Myocyte (in vitro differentiated cells): ENCODE data around the gene FAM3A. TPM values are rescaled to one million over a fixed set of nuclear protein-coding genes. Genes with fewer than 3 reads are reported as not detected.

Source experiments
- DNase-seq: peaks from one replicate; pipeline ENCODE4 v3.0.0-alpha.2; 2012; ENCODE audit warnings: low read depth
- total RNA-seq: library from RNA; depleted of rRNA; stranded (reverse); fragments of >200 nt; gene quantifications from 2 replicates; pipeline ENCODE4 v1.2.3, GENCODE V29; 2014

FAM3A gene
- total RNA-seq, 1 donor from 2014 or later = 57.1 TPM

- DNase-seq = peak; percentile 58
Measured at GRCh38 chrX:154481911-154482601, 34.0 kb downstream of the FAM3A start.

DNA sequence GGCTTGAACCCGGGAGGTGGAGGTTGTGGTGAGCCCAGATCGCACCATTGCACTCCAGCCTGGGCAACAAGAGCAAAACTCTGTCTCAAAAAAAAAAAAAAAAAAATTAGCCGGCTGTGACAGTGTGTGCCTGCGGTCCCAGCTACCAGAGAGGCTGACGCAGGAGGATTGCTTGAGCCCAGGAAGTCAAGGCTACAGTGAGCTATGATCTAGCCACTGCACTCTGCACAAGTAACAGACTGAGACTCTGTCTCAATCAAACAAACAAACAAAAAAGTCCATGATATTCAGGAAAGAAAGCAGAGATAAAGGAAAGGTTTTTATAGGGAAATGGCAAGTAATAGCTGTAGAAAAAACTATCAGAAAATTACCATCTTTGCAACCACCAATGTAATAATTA is 34.8 kb downstream of the FAM3A start:
- DNase-seq = no peak

DNA sequence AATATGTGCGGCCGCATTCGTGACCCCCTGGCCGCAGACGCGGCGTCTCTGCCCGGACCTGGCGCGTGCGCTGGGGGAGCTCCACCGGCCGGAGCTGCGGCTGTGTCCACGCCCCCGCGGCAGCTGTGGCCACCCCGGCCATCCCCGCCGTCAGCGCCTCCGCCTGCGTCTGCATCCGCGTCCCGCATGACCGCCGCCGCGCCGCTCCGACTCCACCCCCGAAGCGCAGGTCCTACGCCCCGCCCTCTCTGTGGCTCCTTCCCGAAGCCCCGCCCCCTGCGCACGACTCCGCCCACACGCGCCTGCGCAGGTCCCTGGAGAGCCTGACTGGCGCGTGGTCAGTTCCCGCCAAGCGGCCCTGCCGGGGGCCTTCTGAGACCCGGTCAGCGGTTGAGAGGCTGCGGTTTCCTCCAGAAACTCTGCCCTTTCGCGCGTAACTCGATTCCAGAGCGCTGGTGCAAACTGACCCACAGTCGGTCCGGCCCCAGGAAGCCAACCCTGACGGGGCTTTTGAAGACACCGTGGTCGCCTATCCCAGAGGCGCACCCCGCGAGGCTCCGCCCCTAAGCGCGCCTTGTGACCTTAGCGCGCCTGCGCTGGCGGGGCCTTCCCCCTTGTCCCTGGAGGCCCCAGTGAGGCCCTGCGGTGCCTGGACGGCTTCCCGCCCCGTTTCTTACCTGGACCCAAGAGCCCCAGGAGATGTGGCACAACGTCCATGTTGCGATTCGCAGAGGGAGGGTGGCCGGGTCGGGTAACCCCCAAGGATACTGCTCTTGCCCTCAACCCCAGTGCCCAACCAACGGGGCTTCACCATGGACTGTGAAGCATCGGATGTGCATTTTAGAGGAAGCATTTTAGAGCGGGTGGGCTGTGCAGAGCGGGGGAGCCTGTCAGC is 37.1 kb downstream of the FAM3A start, which contains the start of gene LAGE3:
LAGE3 (minus strand) TSS at position 554 of the 895 bp plus-strand sequence; CDS start at position 188, 366 bp downstream.
- DNase-seq = peak; percentile 89

DNA sequence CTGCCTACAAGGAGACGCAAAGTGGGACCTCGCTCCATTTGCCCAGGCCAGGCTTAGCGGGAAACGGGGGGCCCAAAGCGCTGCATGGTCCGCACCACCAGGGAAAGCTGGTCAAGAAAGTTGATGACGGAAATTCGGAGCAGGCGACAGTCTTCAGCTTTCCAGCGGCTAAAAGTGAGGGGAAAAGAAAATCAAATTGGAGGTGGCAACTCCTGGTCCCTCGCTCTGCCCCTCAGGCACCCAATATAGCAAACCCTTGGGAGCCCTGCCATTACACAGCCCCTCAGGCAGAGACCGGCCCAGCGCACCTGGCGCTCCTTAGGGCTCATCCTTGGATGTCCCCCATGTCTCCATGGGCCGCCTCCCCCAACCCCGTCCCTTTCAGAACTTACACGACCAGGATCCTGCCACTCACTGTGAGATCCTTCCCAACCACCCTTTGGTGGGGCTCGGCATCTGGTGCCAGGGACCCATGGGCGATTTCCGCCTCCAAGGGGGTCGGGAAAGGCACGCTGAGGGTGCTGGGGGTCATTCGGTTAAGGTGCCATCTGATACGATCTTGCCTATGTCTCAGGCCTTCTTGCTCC is 38.0 kb downstream of the FAM3A start:
- DNase-seq = no peak

DNA sequence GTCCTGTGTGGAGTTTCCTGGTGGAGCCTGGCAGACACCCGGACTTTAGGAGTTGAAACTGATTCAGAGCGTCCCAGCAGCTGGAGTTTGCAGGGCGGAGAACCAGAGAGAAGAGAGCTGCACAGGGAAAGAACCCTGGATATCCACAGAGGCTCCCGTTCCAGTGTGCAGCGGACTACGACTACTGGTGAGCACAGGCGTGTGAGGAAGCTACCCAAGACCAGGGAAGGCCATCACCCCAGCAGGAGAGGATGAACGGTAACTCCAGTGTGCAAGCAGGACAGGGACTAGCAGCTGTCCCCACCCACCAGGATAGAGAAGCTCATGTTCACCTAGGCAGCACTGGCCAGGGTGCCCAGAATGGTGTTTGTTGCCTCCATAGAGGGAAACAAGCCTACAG is 39.2 kb downstream of the FAM3A start:
- DNase-seq = no peak

DNA sequence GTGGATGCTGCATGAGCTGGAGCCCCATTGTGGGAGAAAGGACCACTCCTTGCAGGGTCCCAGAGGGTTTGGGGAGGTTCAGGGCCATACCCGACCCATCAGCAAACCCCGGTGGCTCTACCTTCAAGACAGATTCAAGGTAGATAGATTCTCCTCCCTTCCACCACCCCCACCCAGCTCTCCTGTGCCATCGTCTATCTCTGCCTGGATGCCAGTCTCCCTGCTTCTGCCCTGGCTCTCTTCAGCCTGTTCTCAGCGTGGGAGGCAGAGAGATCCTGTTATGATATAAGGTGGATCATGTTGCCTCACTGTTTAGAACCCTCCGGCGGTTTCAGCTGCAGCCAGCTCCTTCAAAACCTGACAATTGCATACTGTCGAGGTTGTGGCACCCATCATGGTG is 42.3 kb downstream of the FAM3A start:
- no peak for DNase-seq

DNA sequence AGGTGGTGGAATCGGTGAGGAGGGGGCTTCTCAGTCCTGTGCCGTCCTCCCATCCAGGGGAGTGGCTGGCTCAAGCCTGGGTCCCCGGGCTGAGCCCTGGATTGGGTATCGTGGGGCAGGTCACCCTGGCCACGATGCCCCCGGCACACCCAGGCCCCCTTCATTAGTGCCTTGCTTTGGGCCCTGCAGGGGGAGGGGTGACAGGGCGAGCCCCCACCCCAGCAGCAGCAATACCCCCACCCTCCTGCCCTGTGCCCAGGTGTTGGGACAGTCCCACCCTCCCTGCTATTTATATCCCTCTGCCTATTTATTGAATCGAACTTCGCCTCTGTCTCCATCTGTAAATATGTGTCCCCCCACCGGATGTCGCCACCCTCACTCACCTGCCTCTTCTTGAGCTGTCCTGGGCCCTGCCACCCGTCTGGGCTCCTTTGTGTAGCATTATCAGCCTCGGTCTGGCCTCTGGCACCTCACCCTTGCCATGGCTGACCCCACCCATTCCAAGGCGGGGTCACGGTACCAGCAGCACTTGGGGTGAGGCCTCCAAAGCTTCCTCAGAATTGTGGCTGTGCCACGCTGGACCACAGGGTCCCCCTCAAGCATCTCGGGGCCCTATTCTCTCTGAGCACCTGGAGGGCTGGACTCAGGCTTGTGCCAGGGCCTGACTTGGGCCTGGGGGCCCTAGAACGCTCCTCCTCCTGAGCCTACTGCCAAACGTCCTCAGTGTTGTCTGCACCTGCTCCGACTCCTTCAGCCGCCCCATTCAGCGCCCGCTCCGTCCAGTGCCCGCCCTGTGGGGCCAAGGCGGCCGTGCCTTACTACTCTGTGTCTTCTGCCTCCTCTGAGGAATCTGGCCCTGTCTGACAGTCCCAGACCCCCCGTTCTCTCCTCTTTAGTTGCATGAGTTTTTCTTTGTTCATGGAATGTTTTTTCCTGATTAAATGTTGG is 43.1 kb downstream of the FAM3A start:
- DNase-seq = no peak

GRCh38 chrX:154471839-154472684 is 44.0 kb downstream of the FAM3A start:
- DNase-seq = no peak

- no peak for DNase-seq
Measured at GRCh38 chrX:154470914-154471568, 45.0 kb downstream of the FAM3A start.

DNA sequence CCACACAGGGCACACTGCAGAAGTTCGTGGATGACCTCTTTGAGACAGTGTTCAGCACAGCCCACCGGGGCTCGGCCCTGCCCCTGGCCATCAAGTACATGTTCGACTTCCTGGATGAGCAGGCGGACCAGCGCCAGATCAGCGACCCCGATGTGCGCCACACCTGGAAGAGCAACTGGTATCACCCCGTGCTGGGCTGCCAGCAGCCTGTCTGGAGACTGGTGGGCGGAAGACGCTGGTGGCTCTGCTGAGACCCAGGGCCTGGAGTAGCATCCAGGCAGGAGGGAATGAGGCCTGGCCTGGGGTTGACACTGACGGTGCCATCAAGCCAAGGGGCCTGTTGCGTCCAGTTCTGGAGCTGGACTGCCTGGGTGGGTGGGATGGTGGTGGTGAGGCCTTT is 45.6 kb downstream of the FAM3A start:
- no peak for DNase-seq

- DNase-seq = no peak
Measured at GRCh38 chrX:154469880-154470279, 46.2 kb downstream of the FAM3A start.

DNA sequence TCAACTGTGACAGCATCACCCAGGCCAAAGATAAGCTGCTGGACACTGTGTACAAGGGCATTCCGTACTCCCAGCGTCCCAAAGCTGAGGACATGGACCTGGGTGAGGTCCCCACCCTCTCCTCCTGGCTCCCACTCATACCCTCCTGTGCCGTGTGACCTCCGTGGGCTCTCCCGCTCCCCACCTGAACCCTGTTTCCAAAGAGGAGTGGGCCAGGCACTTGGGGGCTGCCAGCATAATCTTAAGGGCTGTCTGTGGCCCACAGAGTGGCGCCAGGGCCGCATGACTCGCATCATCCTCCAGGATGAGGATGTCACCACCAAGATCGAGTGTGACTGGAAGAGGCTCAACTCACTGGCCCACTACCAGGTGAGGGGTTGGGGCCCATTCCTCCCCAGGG is 46.9 kb downstream of the FAM3A start:
- DNase-seq = no peak

- DNase-seq = no peak
Measured at GRCh38 chrX:154468217-154468616, 47.8 kb downstream of the FAM3A start.

GRCh38 chrX:154467556-154467955 is 48.5 kb downstream of the FAM3A start:
- no peak for DNase-seq

DNA sequence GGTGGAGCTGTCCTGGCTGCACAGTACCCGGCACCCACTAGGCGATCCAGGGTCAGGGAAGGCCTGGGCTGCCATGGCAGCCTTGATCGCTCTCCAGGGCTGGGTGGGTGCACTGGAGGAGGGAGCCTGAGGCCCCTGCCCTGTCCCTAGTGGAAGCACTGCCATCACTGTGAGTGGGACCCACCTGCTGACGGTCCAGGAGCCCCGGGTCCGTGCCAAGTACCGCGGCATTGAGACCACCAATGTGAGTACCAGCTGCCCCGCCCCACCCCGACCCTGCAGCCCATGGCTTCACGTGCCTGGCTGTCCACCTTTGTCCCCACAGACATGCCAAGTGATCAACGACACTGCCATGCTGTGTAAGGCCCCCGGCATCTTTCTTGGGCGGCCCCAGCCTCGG is 49.1 kb downstream of the FAM3A start:
- no peak for DNase-seq

DNA sequence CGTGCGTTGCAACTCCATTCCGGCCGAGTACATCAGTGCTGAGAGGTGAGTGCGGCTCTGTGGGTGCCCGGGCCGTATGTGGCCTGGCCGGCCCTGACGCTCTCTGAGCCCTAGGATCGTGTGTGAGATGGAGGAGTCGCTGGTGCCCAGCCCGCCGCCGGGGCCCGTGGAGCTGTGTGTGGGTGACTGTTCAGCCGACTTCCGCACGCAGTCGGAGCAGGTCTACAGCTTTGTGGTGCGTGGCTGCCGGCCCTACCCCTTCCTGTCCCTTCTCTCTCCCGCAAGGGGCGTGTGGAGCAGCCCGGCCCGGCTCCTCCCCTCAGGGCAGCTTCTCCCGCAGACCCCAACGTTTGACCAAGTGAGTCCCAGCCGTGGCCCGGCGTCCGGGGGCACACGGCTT is 50.0 kb downstream of the FAM3A start:
- DNase-seq = no peak

DNA sequence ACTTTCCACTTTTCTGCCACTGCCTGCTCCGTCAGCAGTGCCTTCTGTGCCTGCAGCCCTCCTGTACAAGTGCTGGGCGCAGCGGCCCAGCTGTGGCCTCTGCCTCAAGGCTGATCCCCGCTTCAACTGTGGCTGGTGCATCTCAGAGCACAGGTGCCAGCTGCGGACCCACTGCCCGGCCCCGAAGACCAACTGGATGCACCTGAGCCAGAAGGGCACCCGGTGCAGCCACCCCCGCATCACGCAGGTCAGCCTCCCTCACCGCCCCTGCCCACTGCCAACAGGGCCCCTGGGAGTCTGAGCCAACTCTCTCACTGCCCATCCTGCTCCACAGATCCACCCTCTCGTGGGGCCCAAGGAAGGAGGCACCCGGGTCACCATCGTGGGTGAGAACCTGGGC is 50.4 kb downstream of the FAM3A start:
- no peak for DNase-seq

DNA sequence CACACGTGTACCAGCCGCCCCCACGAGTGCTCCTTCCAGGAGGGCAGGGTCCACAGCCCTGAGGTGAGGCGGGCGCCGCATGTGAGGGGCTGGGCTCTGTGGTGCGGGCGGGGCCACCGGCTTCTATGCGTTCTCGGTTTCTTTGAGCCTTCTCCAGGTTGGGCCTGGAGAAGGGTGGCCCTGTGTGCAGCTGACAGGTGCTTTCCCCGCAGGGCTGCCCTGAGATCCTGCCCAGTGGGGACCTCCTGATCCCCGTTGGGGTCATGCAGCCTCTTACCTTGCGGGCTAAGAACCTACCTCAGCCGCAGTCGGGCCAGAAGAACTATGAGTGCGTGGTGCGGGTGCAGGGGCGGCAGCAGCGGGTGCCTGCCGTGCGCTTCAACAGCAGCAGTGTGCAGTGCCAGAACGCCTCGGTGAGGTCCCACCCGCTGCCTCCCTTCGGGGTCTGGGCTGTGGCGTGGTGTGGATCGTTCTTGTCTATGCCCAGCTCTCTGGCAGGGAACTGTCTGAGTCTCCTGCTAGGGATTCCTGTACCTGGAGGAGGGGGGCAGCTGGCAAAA is 51.1 kb downstream of the FAM3A start:
- no peak for DNase-seq

DNA sequence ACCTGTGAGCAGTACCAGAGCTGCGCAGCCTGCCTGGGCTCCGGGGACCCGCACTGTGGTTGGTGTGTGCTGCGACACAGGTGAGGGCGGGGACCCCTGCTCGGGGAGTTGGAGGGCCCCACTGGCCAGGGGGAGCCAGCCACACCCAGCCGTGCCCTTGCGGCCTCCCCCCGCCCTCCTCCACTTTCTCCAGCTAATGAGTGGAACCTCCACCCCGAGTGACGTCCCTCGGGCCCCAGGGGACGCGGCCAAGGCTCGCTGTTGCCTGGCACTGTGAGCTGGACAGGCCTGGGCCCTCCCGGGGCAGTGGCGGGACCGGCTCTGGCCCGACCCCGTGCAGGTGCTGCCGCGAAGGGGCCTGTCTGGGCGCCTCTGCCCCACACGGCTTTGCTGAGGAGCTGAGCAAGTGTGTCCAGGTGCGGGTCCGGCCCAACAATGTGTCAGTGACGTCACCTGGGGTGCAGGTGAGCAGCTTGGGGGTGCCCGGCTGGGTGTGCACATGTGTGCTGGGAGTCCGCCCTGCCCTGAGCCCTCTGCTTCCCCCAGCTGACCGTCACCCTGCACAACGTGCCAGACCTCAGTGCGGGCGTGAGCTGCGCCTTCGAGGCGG is 52.3 kb downstream of the FAM3A start:
- no peak for DNase-seq
